ENCODE measurements around the gene LAMP2. TPM values are rescaled to one million over a fixed set of nuclear protein-coding genes. Genes with fewer than 3 reads are reported as not detected.

LAMP2 gene
- total and polyA plus RNA-seq, 2 of the 4 experiments (the other 2 are of a cell fraction), result 78.1 to 129 TPM

DNA sequence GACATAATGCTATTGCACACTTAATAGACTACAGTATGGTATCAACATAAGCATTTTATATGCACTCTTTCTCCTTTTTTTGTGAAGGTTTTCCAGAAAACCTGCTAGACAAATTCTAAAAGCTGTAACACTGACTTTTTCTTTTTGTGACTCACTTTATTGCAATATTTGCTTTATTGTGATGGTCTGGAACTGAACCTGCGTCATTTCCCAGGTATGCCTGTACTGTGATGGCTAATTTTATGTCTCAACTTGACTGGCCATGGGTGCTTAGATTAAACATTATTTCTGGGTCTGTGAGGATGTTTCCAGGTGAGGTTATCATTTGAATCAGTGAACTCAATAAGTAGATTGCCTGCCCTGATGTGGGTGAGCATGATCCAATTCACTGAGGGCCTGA is 35.5 kb upstream of the LAMP2 start:
- in situ Hi-C loops (cut with MboI; ENCODE audit: low sequenced_read_pairs), result loop anchor here (10.0 to 25.0 kb wide), 2 partner anchors 160 to 258 kb away; no protein-coding TSS in a partner anchor
- no peak for ATAC-seq (ENCODE audit: low read depth)
- Histone ChIP-seq H3K79me1 (ENCODE audit: low read depth in 1 of 2, low read length in 2 of 2) (no peaks in the 10 kb centered on the region), H4K8ac (ENCODE audit: low read depth in 2 of 2, low read length in 2 of 2) (no peak overlapping the region), H2BK15ac (ENCODE audit: low read depth, low read length) (no peak overlapping the region), H3K4ac (ENCODE audit: low read depth, low read length) (no peak overlapping the region), H3K27me3 (ENCODE audit: control insufficient read depth, insufficient read depth, low read length) (no peaks in the 10 kb centered on the region), H4K20me1 (ENCODE audit: insufficient read depth, low read length) (no peaks in the 10 kb centered on the region), H2BK120ac (ENCODE audit: low read depth, low read length) (no peak overlapping the region), H2AK9ac (replicated peaks; ENCODE audit: low read depth, low read length, poor library complexity) (no peak overlapping the region), H2BK5ac (ENCODE audit: low read depth, low read length, poor library complexity, severe bottlenecking) (no peak overlapping the region), H3K9me3 (ENCODE audit: control insufficient read depth, insufficient read depth, low read length) (no peaks in the 10 kb centered on the region), H3K56ac (ENCODE audit: extremely low read depth, insufficient read depth, low read length) (no peak overlapping the region), H4K5ac (ENCODE audit: low read depth, low read length) (no peak overlapping the region), H3K4me3 (ENCODE audit: insufficient read depth, low read depth, low read length) (no peak overlapping the region), H2AK5ac (ENCODE audit: low read depth, low read length) (no peak overlapping the region), H2AFZ (replicated peaks; ENCODE audit: low read length, poor library complexity) (no peak overlapping the region), H3K9ac (ENCODE audit: low read depth, low read length) (no peak overlapping the region), H3K36me3 (ENCODE audit: control insufficient read depth, insufficient read depth, low read length) (no peaks in the 10 kb centered on the region), H4K91ac (ENCODE audit: insufficient read depth, low read depth, low read length) (no peak overlapping the region), H3K14ac (replicated peaks; ENCODE audit: low read depth, low read length) (no peak overlapping the region), H3K18ac (ENCODE audit: low read depth, low read length) (no peak overlapping the region), H3K9me1 (ENCODE audit: insufficient read depth, low read length) (no peaks in the 10 kb centered on the region; the same call in 1 of the 2 replicates), H3K4me1 (ENCODE audit: control insufficient read depth, insufficient read depth, low read length) (no peaks in the 10 kb centered on the region), H3K4me2 (ENCODE audit: low read depth, low read length) (no peak overlapping the region), H3K27ac (ENCODE audit: insufficient read depth, low read length) (no peak overlapping the region), H3K23ac (ENCODE audit: low read depth, low read length) (no peak overlapping the region), H2BK20ac (ENCODE audit: low read depth, low read length) (no peak overlapping the region)
- no peak for TF ChIP-seq MAZ (IDR thresholded peaks at IDR 0.05; ENCODE audit: borderline replicate concordance, low read depth, low read length)
- no peak for TF ChIP-seq CHD1 (IDR thresholded peaks at IDR 0.05; ENCODE audit: low read depth, low read length)
- TF ChIP-seq, protein P1, sequence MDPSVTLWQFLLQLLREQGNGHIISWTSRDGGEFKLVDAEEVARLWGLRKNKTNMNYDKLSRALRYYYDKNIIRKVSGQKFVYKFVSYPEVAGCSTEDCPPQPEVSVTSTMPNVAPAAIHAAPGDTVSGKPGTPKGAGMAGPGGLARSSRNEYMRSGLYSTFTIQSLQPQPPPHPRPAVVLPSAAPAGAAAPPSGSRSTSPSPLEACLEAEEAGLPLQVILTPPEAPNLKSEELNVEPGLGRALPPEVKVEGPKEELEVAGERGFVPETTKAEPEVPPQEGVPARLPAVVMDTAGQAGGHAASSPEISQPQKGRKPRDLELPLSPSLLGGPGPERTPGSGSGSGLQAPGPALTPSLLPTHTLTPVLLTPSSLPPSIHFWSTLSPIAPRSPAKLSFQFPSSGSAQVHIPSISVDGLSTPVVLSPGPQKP (IDR thresholded peaks at IDR 0.05; ENCODE audit: borderline replicate concordance, low read depth, low read length), result no peak
- no peak for TF ChIP-seq CEBPB (IDR thresholded peaks at IDR 0.05; ENCODE audit: low read depth, low read length)
- TF ChIP-seq RCOR1 (IDR thresholded peaks at IDR 0.05; ENCODE audit: insufficient replicate concordance, low read length), result no peak
- no peak for TF ChIP-seq NFE2L2 (IDR thresholded peaks at IDR 0.05; ENCODE audit: low read depth, low read length)
- TF ChIP-seq RAD21 (IDR thresholded peaks at IDR 0.05; ENCODE audit: low read length), result no peak
- no peak for TF ChIP-seq RFX5 (IDR thresholded peaks at IDR 0.05; ENCODE audit: low read depth, low read length)
- TF ChIP-seq MXI1 (IDR thresholded peaks at IDR 0.05; ENCODE audit: borderline replicate concordance, low read depth, low read length), result no peak
- no peak for TF ChIP-seq MAFK (IDR thresholded peaks at IDR 0.05; ENCODE audit: low read depth, low read length)
- TF ChIP-seq FOS (IDR thresholded peaks at IDR 0.05; ENCODE audit: low read depth, low read length), result no peak
- TF ChIP-seq SMC3 (IDR thresholded peaks at IDR 0.05; ENCODE audit: low read depth, low read length), result no peak
- no peak for TF ChIP-seq POLR2A (IDR thresholded peaks at IDR 0.05; ENCODE audit: low read depth, low read length)
- TF ChIP-seq USF2 (IDR thresholded peaks at IDR 0.05; ENCODE audit: low read depth, low read length), result no peak
- TF ChIP-seq CTCF (conservative IDR thresholded peaks at IDR 0.05; ENCODE audit: low read depth, low read length), result no peak
- CTCF ChIA-PET, result no interaction called here
- POLR2A ChIA-PET (ENCODE audit: unreplicated experiment), result no interaction called here
- no peak for DNase-seq
- BruUV-seq (replicated peaks), result no TSS peak
- intact Hi-C loops (cut with micrococcal nuclease), result loop anchor here (10.0 kb wide), 1 partner anchor 1190 kb away; no protein-coding TSS in a partner anchor
- dilution Hi-C loops (cut with HindIII; ENCODE audit: low sequenced_read_pairs, unreplicated experiment), result no loop called here
- WGBS, 2 experiments (ENCODE audit: extremely low coverage in 2 of 2, insufficient read length in 1 of 2), result no CpG with 5 or more reads among the region's 1 CpG

Data from IMR-90 (cell line).